AG04449 (cell line): ENCODE measurements around the gene ABCC8.
A peak's percentile ranks its signal among the peaks of the same experiment; 100 is the strongest.

Experiments used
- CTCF ChIA-PET: fragments of 350-600 bp; formaldehyde crosslinking; extraction: SDS; loops from one replicate; lab custom pipeline; 2021; ENCODE audit warnings: antibody characterized with exemption; lab: Yijun Ruan, JAX
- POLR2A ChIA-PET: fragments of 400-600, 350-600 bp; formaldehyde crosslinking; extraction: SDS; loops from one replicate; lab custom pipeline; 2020; ENCODE audit warnings: antibody characterized with exemption, inconsistent platforms; lab: Yijun Ruan, JAX
- DNase-seq: peaks from one replicate; pipeline ENCODE4 v3.0.0-alpha.2; 2010; ENCODE audit warnings: low read depth, low spot score
- H3K4me3 ChIP-seq: 2 replicates; pipeline ENCODE4 v1.5.1; 2011; ENCODE audit warnings: low read depth, mild to moderate bottlenecking, control low read depth, low read length
- TF ChIP-seq, protein P1 (sequence below): IDR thresholded peaks from one replicate; pipeline ENCODE4 v1.5.1; 2011; ENCODE audit warnings: mild to moderate bottlenecking, moderate library complexity, low read length, control low read depth, inconsistent platforms; ENCODE audit not compliant: insufficient read depth; ENCODE audit errors: missing control alignments

The ABCC8 gene

DNA sequence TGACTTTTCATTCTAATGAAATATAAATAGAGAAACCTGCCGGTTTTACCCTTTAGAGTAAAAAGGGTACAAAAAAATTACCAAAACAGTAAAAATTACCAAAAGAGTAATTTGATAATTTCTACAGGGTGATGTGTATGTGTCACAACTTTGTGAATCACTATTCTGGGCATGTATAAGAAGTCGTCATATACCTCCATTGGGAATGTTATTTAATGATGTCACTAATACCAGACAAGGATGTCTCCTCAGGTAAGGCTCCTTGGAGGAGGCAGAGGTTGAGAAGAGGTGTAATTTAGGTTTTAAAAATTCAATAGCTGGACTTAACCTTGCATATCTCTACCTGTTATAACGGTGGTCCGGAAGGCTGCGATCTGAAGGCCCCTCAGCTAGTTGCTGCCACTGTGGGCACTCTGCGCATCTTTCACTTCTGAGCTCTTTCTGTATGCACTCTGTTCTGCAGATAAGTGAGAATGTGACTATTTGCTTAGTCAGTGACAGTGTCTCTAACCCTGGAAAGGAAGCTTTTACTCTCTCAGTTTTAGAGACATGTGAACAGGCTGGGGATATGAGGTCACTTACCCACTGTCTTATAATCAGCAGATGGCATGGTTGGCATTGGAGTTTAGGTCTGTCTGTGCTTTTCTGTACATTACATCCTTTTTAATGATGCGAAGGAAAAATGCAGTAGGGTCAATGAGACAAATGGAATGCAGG is 126.0 kb downstream of the ABCC8 start:
- no peak for DNase-seq
- H3K4me3 ChIP-seq = no peak overlapping the region
- CTCF ChIA-PET = interaction anchor here (1.1 kb wide), 1 partner anchor 121 kb away, joined by 11 read pairs; no protein-coding TSS in a partner anchor
- POLR2A ChIA-PET = no interaction called here
- TF ChIP-seq, protein P1, sequence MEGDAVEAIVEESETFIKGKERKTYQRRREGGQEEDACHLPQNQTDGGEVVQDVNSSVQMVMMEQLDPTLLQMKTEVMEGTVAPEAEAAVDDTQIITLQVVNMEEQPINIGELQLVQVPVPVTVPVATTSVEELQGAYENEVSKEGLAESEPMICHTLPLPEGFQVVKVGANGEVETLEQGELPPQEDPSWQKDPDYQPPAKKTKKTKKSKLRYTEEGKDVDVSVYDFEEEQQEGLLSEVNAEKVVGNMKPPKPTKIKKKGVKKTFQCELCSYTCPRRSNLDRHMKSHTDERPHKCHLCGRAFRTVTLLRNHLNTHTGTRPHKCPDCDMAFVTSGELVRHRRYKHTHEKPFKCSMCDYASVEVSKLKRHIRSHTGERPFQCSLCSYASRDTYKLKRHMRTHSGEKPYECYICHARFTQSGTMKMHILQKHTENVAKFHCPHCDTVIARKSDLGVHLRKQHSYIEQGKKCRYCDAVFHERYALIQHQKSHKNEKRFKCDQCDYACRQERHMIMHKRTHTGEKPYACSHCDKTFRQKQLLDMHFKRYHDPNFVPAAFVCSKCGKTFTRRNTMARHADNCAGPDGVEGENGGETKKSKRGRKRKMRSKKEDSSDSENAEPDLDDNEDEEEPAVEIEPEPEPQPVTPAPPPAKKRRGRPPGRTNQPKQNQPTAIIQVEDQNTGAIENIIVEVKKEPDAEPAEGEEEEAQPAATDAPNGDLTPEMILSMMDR = no peak

DNA sequence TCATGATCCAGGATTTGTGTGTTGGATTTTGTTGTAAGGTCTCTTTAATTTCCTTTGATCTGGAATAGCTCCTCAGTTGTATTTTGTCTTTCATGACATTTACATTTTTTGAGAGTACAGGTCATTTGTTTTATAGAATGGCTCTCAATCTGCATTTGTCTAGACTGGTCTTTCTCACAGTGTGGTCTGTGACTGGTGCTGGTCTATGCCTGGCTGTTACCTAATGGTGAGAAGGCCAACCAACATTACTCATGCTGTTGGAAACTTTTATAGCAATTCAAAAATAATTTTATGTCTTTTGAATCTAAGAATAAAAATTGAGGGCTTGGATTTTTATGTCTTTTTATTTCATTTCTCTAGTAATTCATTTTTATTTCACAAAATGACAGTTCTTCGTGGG is 129.0 kb downstream of the ABCC8 start:
- TF ChIP-seq, protein P1 = no peak
- ChIA-PET POLR2A (no interaction called here), CTCF (no interaction called here)
- H3K4me3 ChIP-seq = no peak overlapping the region
- no peak for DNase-seq

DNA sequence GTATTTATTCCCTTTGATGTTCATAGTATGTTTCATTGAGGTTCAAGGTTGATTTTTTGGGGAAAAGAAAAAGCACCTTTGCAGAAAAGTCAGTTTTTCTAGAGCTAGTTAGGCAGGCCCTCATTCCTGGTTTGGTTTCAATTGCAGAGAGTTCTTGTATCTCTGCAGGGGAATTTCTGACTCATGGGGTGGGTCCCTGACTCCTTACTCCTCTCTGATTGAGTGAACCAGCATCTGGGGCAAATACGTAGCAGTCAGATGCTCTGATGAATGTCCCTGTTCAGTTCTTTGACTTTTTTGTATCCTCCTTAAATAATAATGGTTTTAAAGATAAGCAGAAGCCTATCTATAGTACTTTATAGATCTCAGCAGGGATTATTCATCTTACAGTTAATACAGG is 132.7 kb downstream of the ABCC8 start:
- TF ChIP-seq, protein P1 = no peak
- POLR2A ChIA-PET = no interaction called here
- CTCF ChIA-PET = interaction anchor here (1.0 to 2.8 kb wide), 2 partner anchors 10 to 114 kb away, joined by 4 to 25 read pairs; no protein-coding TSS in a partner anchor
- peak; percentile 53 for DNase-seq
- H3K4me3 ChIP-seq = no peak overlapping the region

DNA sequence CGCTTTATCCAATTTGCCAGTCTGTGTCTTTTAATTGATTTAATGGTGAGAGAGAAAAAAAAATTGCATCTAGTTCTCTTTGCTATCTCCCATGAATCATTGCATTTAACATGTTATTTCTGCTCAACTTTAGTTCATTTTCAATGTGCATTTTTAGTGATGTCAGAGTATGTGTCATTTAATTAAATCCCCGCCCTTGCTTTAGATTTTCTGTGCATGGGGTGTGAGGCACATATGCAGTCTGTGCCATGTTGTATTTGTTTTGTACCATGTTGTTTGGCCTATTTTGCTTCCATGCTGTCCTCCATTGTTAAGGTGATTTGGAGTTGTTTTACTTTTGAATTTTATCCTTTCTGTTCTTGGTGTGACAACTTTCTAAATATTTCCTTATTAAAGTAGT is 133.4 kb downstream of the ABCC8 start:
- ChIA-PET POLR2A (no interaction called here), CTCF (interaction anchor here (2.8 kb wide), 1 partner anchor 11 kb away, joined by 25 read pairs; no protein-coding TSS in a partner anchor)

More for the DNA sequence above, 133.4 kb downstream of the ABCC8 start:
- TF ChIP-seq, protein P1 = no peak
- H3K4me3 ChIP-seq = no peak overlapping the region
- DNase-seq = no peak
